HEK293 (cell line): Measurements from ENCODE around the gene STK4.

Source experiments
- CTCF ChIA-PET: fragments of 350-600 bp; formaldehyde crosslinking; extraction: SDS; loops from one replicate; lab custom pipeline; 2021; ENCODE audit warnings: antibody characterized with exemption; lab: Yijun Ruan, JAX
- POLR2A ChIA-PET: fragments of 300-600 bp; formaldehyde crosslinking; extraction: SDS; loops from one replicate; lab custom pipeline; 2020; ENCODE audit warnings: antibody characterized with exemption, inconsistent platforms; lab: Yijun Ruan, JAX
- H3K27ac ChIP-seq: fragments of 200-500 bp; sonication (Bioruptor generic); 2 replicates; pipeline ENCODE4 v1.5.1; 2014; ENCODE audit warnings: low read depth, low read length, control low read depth, inconsistent platforms; ENCODE audit errors: extremely low read depth
- H3K36me3 ChIP-seq, 2 experiments: fragments of 200-500 bp in 1 of 2; sonication (Bioruptor generic) in 1 of 2; 1 replicate in 1 of 2; 2 replicates in 1 of 2; pipeline ENCODE4 v1.5.1; 2014 to 2017; ENCODE audit warnings: inconsistent platforms in 2 of 2, low read length in 2 of 2; ENCODE audit not compliant: control insufficient read depth in 2 of 2, insufficient read depth in 1 of 2
- H3K4me1 ChIP-seq: fragments of 200-500 bp; sonication (Bioruptor generic); 2 replicates; pipeline ENCODE4 v1.5.1; 2014; ENCODE audit warnings: mild to moderate bottlenecking, low read length, inconsistent platforms; ENCODE audit not compliant: control insufficient read depth, insufficient read depth
- H3K4me3 ChIP-seq: 2 replicates; pipeline ENCODE4 v1.5.1; 2011; ENCODE audit warnings: low read depth, mild to moderate bottlenecking, control low read depth, low read length, moderate library complexity
- H3K9me3 ChIP-seq: fragments of 200-500 bp; sonication (Bioruptor generic); 2 replicates; pipeline ENCODE4 v1.5.1; 2014; ENCODE audit warnings: low read depth, low read length, inconsistent platforms; ENCODE audit not compliant: control insufficient read depth, insufficient read depth
- EGR2 ChIP-seq: fragments of 450-650 bp; formaldehyde crosslinking; IDR thresholded peaks from 2 replicates; pipeline ENCODE4 v1.5.1; 2016; ENCODE audit warnings: low read depth, missing biosample characterization, missing genetic modification characterization
- GLI4 ChIP-seq: fragments of 450-650 bp; formaldehyde crosslinking; IDR thresholded peaks from 2 replicates; pipeline ENCODE4 v1.5.1; 2016; ENCODE audit warnings: missing biosample characterization, missing genetic modification characterization
- GLIS2 ChIP-seq: fragments of 450-650 bp; formaldehyde crosslinking; IDR thresholded peaks from 2 replicates; pipeline ENCODE4 v1.5.1; 2016; ENCODE audit warnings: missing biosample characterization, missing genetic modification characterization
- HOXA7 ChIP-seq: sonication (generic); formaldehyde crosslinking; IDR thresholded peaks from 2 replicates; pipeline ENCODE4 v1.8.1; 2022; ENCODE audit warnings: missing genetic modification reagents, borderline replicate concordance
- KLF1 ChIP-seq: fragments of 450-650 bp; formaldehyde crosslinking; IDR thresholded peaks from 2 replicates; pipeline ENCODE4 v1.5.1; 2016; ENCODE audit warnings: missing biosample characterization, missing genetic modification characterization
- KLF7 ChIP-seq: fragments of 450-650 bp; formaldehyde crosslinking; IDR thresholded peaks from 2 replicates; pipeline ENCODE4 v1.5.1; 2016; ENCODE audit warnings: missing biosample characterization, missing genetic modification characterization, borderline replicate concordance
- KLF8 ChIP-seq: fragments of 450-650 bp; formaldehyde crosslinking; IDR thresholded peaks from 2 replicates; pipeline ENCODE4 v1.5.1; 2016; ENCODE audit warnings: missing biosample characterization, missing genetic modification characterization
- KLF9 ChIP-seq: fragments of 450-650 bp; formaldehyde crosslinking; IDR thresholded peaks from 2 replicates; pipeline ENCODE4 v1.5.1; 2016; ENCODE audit warnings: missing biosample characterization, missing genetic modification characterization, low read depth
- SCRT2 ChIP-seq: fragments of 450-650 bp; formaldehyde crosslinking; IDR thresholded peaks from 2 replicates; pipeline ENCODE4 v1.5.1; 2016; ENCODE audit warnings: missing biosample characterization, missing genetic modification characterization
- ZBTB8A ChIP-seq: fragments of 450-650 bp; formaldehyde crosslinking; IDR thresholded peaks from 2 replicates; pipeline ENCODE4 v1.5.1; 2016; ENCODE audit warnings: missing biosample characterization, missing genetic modification characterization
- ZFHX2 ChIP-seq: fragments of 450-650 bp; formaldehyde crosslinking; conservative IDR thresholded peaks from 2 replicates; pipeline ENCODE4 v1.5.1; 2016; ENCODE audit warnings: missing biosample characterization, missing genetic modification characterization
- ZNF133 ChIP-seq: fragments of 450-650 bp; formaldehyde crosslinking; IDR thresholded peaks from 2 replicates; pipeline ENCODE4 v1.5.1; 2016; ENCODE audit warnings: missing biosample characterization, missing genetic modification characterization
- ZNF146 ChIP-seq: fragments of 450-650 bp; formaldehyde crosslinking; IDR thresholded peaks from 2 replicates; pipeline ENCODE4 v1.5.1; 2016; ENCODE audit warnings: missing biosample characterization, missing genetic modification characterization
- ZNF157 ChIP-seq: fragments of 450-650 bp; formaldehyde crosslinking; IDR thresholded peaks from 2 replicates; pipeline ENCODE4 v1.5.1; 2016; ENCODE audit warnings: missing biosample characterization, missing genetic modification characterization
- ZNF211 ChIP-seq: fragments of 450-650 bp; formaldehyde crosslinking; IDR thresholded peaks from 2 replicates; pipeline ENCODE4 v1.5.1; 2016; ENCODE audit warnings: low read depth, missing biosample characterization, missing genetic modification characterization
- ZNF223 ChIP-seq: fragments of 450-650 bp; formaldehyde crosslinking; IDR thresholded peaks from 2 replicates; pipeline ENCODE4 v1.5.1; 2016; ENCODE audit warnings: missing biosample characterization, missing genetic modification characterization
- ZNF366 ChIP-seq: fragments of 450-650 bp; formaldehyde crosslinking; conservative IDR thresholded peaks from 2 replicates; pipeline ENCODE4 v1.5.1; 2016; ENCODE audit warnings: missing biosample characterization, missing genetic modification characterization
- ZNF549 ChIP-seq: fragments of 450-650 bp; IDR thresholded peaks from 2 replicates; pipeline ENCODE4 v1.5.1; 2018; ENCODE audit warnings: missing biosample characterization, missing genetic modification characterization, mild to moderate bottlenecking, inconsistent platforms, moderate library complexity
- ZNF610 ChIP-seq: fragments of 450-650 bp; formaldehyde crosslinking; IDR thresholded peaks from 2 replicates; pipeline ENCODE4 v1.5.1; 2016; ENCODE audit warnings: missing biosample characterization, missing genetic modification characterization, borderline replicate concordance
- ZNF654 ChIP-seq: fragments of 450-650 bp; formaldehyde crosslinking; IDR thresholded peaks from 2 replicates; pipeline ENCODE4 v1.5.1; 2016; ENCODE audit warnings: low read depth, missing biosample characterization, missing genetic modification characterization
- ZXDB ChIP-seq: fragments of 450-650 bp; formaldehyde crosslinking; IDR thresholded peaks from 2 replicates; pipeline ENCODE4 v1.5.1; 2016; ENCODE audit warnings: missing biosample characterization, missing genetic modification characterization
- TF ChIP-seq, protein P1 (sequence below): fragments of 450-650 bp; formaldehyde crosslinking; IDR thresholded peaks from 2 replicates; pipeline ENCODE4 v1.5.1; 2016; ENCODE audit warnings: missing biosample characterization, missing genetic modification characterization
- TF ChIP-seq, protein P2 (sequence below): fragments of 450-650 bp; formaldehyde crosslinking; IDR thresholded peaks from 2 replicates; pipeline ENCODE4 v1.5.1; 2016; ENCODE audit warnings: missing biosample characterization, missing genetic modification characterization, low read depth
- TF ChIP-seq, protein P3 (sequence below): fragments of 450-650 bp; formaldehyde crosslinking; IDR thresholded peaks from 2 replicates; pipeline ENCODE4 v1.5.1; 2016; ENCODE audit warnings: missing biosample characterization, missing genetic modification characterization
- TF ChIP-seq, protein P4 (sequence below): fragments of 450-650 bp; formaldehyde crosslinking; IDR thresholded peaks from 2 replicates; pipeline ENCODE4 v1.5.1; 2016; ENCODE audit warnings: missing biosample characterization, missing genetic modification characterization

Gene STK4

DNA sequence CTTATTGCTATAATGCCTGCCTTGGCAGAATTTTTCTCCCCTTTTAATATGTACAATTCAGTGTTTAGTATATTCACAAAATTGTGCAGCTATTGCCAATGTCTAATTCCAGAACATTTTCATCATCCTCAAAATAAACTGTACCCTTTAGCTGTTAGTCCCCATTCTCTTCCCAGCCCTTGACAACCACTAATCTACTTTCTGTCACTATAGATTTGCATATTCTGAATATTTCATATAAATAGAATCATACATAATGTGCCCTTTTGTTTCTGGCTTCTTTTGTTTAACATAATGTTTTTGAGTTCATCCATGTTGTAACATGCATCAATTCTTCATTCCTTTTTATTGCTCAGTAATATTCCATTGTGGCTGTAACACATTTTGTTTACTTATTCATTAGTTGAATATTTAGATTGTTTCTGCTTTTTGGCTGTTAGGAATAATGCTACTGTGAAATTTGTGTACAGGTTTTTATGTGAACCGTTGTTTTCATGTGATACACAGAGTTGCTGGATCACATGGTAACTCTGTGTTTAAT lies 22.4 kb downstream of the STK4 start:
- H3K27ac ChIP-seq: no peak overlapping the region
- no peak overlapping the region for H3K4me3 ChIP-seq
- H3K4me1 ChIP-seq: no peaks in the 10 kb centered on the region
- TF ChIP-seq ZNF146 (tag by site-specific recombination): peak; percentile 87
- no peak for TF ChIP-seq KLF9 (tag by site-specific recombination)
- peaks cover 27 to 50% of the 10 kb centered on the region in 2 experiments for H3K36me3 ChIP-seq
- ChIA-PET CTCF (no interaction called here), POLR2A (no interaction called here)
- H3K9me3 ChIP-seq: no peaks in the 10 kb centered on the region

DNA sequence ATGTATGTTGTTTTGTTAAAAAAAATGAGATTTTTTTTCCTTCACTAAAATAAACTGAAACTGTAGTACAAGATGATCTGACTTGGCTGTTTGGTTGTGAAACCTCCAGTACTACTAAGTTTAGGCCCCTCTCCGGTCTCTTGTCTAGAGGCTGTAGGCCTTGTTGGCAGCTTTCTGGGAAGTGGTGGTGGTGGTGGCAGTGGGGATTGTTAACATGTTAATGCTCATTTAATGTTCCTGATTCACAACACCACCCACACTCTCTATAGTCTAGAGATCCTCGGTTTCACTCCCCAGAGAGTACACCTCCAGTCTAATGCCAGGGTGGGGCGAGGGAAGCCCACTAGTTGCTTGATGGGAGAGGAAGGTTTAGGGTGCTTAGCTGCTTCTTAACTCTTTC lies 24.1 kb downstream of the STK4 start:
- H3K4me3 ChIP-seq: no peak overlapping the region
- H3K27ac ChIP-seq: no peak overlapping the region
- H3K9me3 ChIP-seq: no peaks in the 10 kb centered on the region
- ChIA-PET CTCF (interaction anchor here (0.6 to 0.9 kb wide), 2 partner anchors 20 to 190 kb away, joined by 3 to 4 read pairs; no protein-coding TSS in a partner anchor), POLR2A (no interaction called here)
- TF ChIP-seq, protein P1, sequence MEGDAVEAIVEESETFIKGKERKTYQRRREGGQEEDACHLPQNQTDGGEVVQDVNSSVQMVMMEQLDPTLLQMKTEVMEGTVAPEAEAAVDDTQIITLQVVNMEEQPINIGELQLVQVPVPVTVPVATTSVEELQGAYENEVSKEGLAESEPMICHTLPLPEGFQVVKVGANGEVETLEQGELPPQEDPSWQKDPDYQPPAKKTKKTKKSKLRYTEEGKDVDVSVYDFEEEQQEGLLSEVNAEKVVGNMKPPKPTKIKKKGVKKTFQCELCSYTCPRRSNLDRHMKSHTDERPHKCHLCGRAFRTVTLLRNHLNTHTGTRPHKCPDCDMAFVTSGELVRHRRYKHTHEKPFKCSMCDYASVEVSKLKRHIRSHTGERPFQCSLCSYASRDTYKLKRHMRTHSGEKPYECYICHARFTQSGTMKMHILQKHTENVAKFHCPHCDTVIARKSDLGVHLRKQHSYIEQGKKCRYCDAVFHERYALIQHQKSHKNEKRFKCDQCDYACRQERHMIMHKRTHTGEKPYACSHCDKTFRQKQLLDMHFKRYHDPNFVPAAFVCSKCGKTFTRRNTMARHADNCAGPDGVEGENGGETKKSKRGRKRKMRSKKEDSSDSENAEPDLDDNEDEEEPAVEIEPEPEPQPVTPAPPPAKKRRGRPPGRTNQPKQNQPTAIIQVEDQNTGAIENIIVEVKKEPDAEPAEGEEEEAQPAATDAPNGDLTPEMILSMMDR (tag by site-specific recombination): no peak
- peak; percentile 70 for TF ChIP-seq EGR2 (tag by site-specific recombination)
- no peak for TF ChIP-seq ZNF654
- no peak for TF ChIP-seq GLI4 (tag by site-specific recombination)
- TF ChIP-seq ZNF157 (tag by site-specific recombination): no peak
- TF ChIP-seq SCRT2 (tag by site-specific recombination): peak; percentile 57
- TF ChIP-seq KLF8 (tag by site-specific recombination): no peak
- no peak for TF ChIP-seq ZNF610
- peak; percentile 56 for TF ChIP-seq ZFHX2 (tag by site-specific recombination)
- no peak for TF ChIP-seq ZXDB (tag by site-specific recombination)
- TF ChIP-seq ZNF549: no peak
- peaks cover 13 to 45% of the 10 kb centered on the region in 2 experiments for H3K36me3 ChIP-seq
- no peaks in the 10 kb centered on the region for H3K4me1 ChIP-seq

DNA sequence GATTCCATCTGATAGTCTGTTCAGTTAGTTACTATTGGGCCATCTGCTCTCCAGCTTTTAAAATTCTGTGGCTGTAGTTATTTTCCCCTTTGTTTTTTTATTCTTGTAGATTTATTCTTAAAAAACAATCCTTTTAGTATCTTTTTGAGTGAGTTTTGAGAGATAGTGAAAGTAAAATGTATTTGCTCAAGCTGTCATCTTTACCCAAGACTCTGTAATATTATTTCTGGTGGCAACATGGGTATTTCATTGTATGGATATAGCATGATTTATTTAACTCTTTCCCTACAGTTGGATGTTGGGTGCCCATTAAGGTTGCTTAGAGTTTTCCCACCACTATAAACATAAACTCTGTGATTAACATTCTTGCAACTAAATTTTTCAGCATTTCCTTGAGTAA lies 24.6 kb downstream of the STK4 start:
- Histone ChIP-seq H3K27ac (no peak overlapping the region), H3K9me3 (no peaks in the 10 kb centered on the region), H3K4me3 (no peak overlapping the region), H3K4me1 (no peaks in the 10 kb centered on the region), H3K36me3 (peaks cover 12 to 44% of the 10 kb centered on the region in 2 experiments)
- POLR2A ChIA-PET: no interaction called here
- CTCF ChIA-PET: no interaction called here
- TF ChIP-seq KLF1 (tag by site-specific recombination): no peak
- TF ChIP-seq, protein P2, sequence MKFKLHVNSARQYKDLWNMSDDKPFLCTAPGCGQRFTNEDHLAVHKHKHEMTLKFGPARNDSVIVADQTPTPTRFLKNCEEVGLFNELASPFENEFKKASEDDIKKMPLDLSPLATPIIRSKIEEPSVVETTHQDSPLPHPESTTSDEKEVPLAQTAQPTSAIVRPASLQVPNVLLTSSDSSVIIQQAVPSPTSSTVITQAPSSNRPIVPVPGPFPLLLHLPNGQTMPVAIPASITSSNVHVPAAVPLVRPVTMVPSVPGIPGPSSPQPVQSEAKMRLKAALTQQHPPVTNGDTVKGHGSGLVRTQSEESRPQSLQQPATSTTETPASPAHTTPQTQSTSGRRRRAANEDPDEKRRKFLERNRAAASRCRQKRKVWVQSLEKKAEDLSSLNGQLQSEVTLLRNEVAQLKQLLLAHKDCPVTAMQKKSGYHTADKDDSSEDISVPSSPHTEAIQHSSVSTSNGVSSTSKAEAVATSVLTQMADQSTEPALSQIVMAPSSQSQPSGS (tag by site-specific recombination): no peak
- TF ChIP-seq ZBTB8A (tag by site-specific recombination): no peak
- TF ChIP-seq ZFHX2 (tag by site-specific recombination): no peak
- no peak for TF ChIP-seq ZNF223
- no peak for TF ChIP-seq KLF7
- no peak for TF ChIP-seq GLIS2 (tag by site-specific recombination)
- TF ChIP-seq ZNF366: no peak
- TF ChIP-seq ZNF133 (tag by site-specific recombination): no peak
- TF ChIP-seq, protein P3, sequence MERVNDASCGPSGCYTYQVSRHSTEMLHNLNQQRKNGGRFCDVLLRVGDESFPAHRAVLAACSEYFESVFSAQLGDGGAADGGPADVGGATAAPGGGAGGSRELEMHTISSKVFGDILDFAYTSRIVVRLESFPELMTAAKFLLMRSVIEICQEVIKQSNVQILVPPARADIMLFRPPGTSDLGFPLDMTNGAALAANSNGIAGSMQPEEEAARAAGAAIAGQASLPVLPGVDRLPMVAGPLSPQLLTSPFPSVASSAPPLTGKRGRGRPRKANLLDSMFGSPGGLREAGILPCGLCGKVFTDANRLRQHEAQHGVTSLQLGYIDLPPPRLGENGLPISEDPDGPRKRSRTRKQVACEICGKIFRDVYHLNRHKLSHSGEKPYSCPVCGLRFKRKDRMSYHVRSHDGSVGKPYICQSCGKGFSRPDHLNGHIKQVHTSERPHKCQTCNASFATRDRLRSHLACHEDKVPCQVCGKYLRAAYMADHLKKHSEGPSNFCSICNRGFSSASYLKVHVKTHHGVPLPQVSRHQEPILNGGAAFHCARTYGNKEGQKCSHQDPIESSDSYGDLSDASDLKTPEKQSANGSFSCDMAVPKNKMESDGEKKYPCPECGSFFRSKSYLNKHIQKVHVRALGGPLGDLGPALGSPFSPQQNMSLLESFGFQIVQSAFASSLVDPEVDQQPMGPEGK (tag by site-specific recombination): no peak
- no peak for TF ChIP-seq HOXA7 (CRISPR knock-in tag)
- TF ChIP-seq, protein P1 (tag by site-specific recombination): no peak
- no peak for TF ChIP-seq ZNF211 (tag by site-specific recombination)
- TF ChIP-seq, protein P4, sequence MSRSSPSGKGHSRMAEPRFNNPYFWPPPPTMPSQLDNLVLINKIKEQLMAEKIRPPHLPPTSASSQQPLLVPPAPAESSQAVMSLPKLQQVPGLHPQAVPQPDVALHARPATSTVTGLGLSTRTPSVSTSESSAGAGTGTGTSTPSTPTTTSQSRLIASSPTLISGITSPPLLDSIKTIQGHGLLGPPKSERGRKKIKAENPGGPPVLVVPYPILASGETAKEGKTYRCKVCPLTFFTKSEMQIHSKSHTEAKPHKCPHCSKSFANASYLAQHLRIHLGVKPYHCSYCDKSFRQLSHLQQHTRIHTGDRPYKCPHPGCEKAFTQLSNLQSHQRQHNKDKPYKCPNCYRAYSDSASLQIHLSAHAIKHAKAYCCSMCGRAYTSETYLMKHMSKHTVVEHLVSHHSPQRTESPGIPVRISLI (tag by site-specific recombination): no peak
